Measurements from ENCODE around the gene CD1C. TPM values are rescaled to one million over a fixed set of nuclear protein-coding genes. Genes with fewer than 3 reads are reported as not detected.

CD1C gene
- total and polyA plus RNA-seq, 2 of the 8 experiments (the other 6 are each of a cell fraction or from before 2014, with no cell fraction given), result 0.06 to 0.35 TPM

DNA sequence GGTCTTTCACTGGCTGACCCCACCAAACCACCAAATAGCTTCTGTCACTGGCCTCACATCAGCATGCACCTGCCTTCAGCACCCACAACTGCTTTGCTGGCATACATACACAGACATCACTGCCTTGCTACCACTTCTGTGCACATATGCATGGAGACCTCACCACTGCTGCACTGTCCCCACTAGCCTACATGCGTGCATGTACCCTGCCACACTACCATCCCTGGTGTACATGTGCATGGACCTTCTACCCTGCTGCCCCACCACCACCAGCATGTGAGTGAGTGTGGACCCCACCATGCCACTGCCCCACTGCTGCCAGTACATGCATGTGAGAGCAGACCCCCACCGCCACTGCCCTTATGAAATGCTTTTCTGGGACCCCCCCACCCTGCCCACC is 6.1 kb downstream of the CD1C start:
- Histone ChIP-seq H3K23ac (ENCODE audit: insufficient read length) (no peak overlapping the region), H2BK20ac (ENCODE audit: low read length) (no peak overlapping the region), H3K4me3 (ENCODE audit: extremely low read depth in 1 of 4, insufficient read depth in 2 of 4, low read depth in 3 of 4, low read length in 4 of 4) (no peak overlapping the region), H3K23me2 (ENCODE audit: low read depth, low read length) (no peaks in the 10 kb centered on the region; the same call in 1 of the 2 replicates), H4K5ac (ENCODE audit: insufficient read length, low read depth, low read length) (no peak overlapping the region), H3K14ac (ENCODE audit: insufficient read length) (no peak overlapping the region), H3K4me2 (ENCODE audit: insufficient read depth in 1 of 2, low read depth in 2 of 2, low read length in 2 of 2) (no peak overlapping the region), H2BK15ac (ENCODE audit: low read length) (no peak overlapping the region), H3K27me3 (replicated peaks in 1 of 4; ENCODE audit: control insufficient read depth in 3 of 4, extremely low read depth in 1 of 4, insufficient read depth in 3 of 4, low read length in 3 of 4) (no peaks in the 10 kb centered on the region), H2BK120ac (replicated peaks; ENCODE audit: low read depth, low read length) (no peak overlapping the region), H3K9ac (replicated peaks in 1 of 4; ENCODE audit: extremely low read depth in 1 of 4, low read depth in 3 of 4, low read length in 3 of 4) (no peak overlapping the region), H3K36me3 (ENCODE audit: control insufficient read depth in 2 of 4, insufficient read depth in 4 of 4, low read length in 3 of 4) (no peaks in the 10 kb centered on the region), H3K79me2 (ENCODE audit: control insufficient read depth in 1 of 2, insufficient read depth in 2 of 2, low read length in 2 of 2) (no peaks in the 10 kb centered on the region), H4K20me1 (replicated peaks in 1 of 2; ENCODE audit: control insufficient read depth in 1 of 2, insufficient read depth in 2 of 2, low read length in 2 of 2) (no peaks in the 10 kb centered on the region), H3K4ac (replicated peaks; ENCODE audit: insufficient read length, low read depth, low read length) (no peak overlapping the region), H4K8ac (ENCODE audit: extremely low read depth, insufficient read depth, low read length) (no peak overlapping the region), H3K27ac (ENCODE audit: low read depth, low read length) (no peak overlapping the region), H2BK12ac (ENCODE audit: low read depth, low read length) (peak overlapping the region; percentile 87; the same call in 1 of the 2 replicates), H4K91ac (replicated peaks; ENCODE audit: insufficient read length, low read length) (no peak overlapping the region), H2AK5ac (ENCODE audit: low read depth, low read length) (peak overlapping the region; percentile 88; the same call in 1 of the 2 replicates), H3K4me1 (replicated peaks in 1 of 4; ENCODE audit: control insufficient read depth in 3 of 4, insufficient read depth in 4 of 4, low read length in 3 of 4) (no peaks in the 10 kb centered on the region), H3K9me3 (ENCODE audit: insufficient read depth in 2 of 2, low read depth in 1 of 2, low read length in 1 of 2) (no peaks in the 10 kb centered on the region), H3K56ac (replicated peaks; ENCODE audit: insufficient read length, low read depth, low read length) (no peak overlapping the region), H2AFZ (ENCODE audit: low read length) (no peak overlapping the region), H3K18ac (ENCODE audit: extremely low read depth, low read length) (no peak overlapping the region), H2BK5ac (ENCODE audit: low read depth, low read length) (peak overlapping the region; percentile 71; the same call in 1 of the 2 replicates), H3K79me1 (ENCODE audit: low read depth, low read length) (no peaks in the 10 kb centered on the region)
- FAIRE-seq, result no peak
- WGBS, 2 experiments (ENCODE audit: extremely low coverage in 1 of 2, insufficient coverage in 1 of 2, insufficient read length in 1 of 2, insufficient replicate concordance in 2 of 2, low coverage in 1 of 2, low lambda C conversion rate in 2 of 2, missing lambda C conversion rate in 1 of 2), result 88% methylated on average over 2 of the region's 2 CpGs; no CpG with 5 or more reads in 1 of the 2 experiments
- ChIA-PET POLR2A (ENCODE audit: partially characterized antibody) (no interaction called here), CTCF (ENCODE audit: partially characterized antibody) (interaction anchor here (0.8 kb wide), 2 partner anchors 8 to 211 kb away, joined by 3 to 4 read pairs; no protein-coding TSS in a partner anchor)
- no peak for DNase-seq (ENCODE audit: low read depth in 1 of 2, low spot score in 2 of 2)
- TF ChIP-seq EGR1 (IDR thresholded peaks at IDR 0.05; ENCODE audit: borderline replicate concordance, low read depth, low read length) (no peak), SIN3A (conservative IDR thresholded peaks at IDR 0.05 in 1 of 2, IDR thresholded peaks at IDR 0.05 in 1 of 2; ENCODE audit: low read depth in 1 of 2, low read length in 2 of 2) (no peak), CHD2 (IDR thresholded peaks at IDR 0.05; ENCODE audit: low read length) (no peak), YY1 (IDR thresholded peaks at IDR 0.05; ENCODE audit: low read depth, low read length) (no peak), SIX5 (IDR thresholded peaks at IDR 0.05; ENCODE audit: low read depth, low read length) (no peak), SUZ12 (IDR thresholded peaks at IDR 0.05; ENCODE audit: low read length) (no peak)
- TF ChIP-seq, protein P1, sequence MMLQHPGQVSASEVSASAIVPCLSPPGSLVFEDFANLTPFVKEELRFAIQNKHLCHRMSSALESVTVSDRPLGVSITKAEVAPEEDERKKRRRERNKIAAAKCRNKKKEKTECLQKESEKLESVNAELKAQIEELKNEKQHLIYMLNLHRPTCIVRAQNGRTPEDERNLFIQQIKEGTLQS (IDR thresholded peaks at IDR 0.05; ENCODE audit: insufficient read depth, low read depth, low read length), result no peak
